ENCODE data around the gene HGF.

DNA sequence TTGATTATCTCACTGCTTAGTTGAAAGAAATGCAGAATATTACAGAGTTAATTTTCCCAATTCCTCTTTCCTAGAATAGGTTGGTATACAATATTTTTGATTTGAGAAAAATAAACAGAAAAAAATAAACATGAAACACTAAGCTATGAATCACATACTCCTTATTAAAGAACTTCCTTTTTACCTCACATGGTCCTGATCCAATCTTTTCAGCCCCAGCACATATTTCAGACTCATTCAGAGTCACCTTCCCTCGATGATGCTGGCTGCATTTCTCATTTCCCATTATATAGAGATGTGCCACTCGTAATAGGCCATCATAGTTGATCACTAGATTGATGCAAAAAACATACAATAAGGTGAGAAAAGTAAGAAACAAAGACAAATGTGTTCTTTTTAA, 64.6 kb downstream of the HGF start:
- TF ChIP-seq, protein P1, sequence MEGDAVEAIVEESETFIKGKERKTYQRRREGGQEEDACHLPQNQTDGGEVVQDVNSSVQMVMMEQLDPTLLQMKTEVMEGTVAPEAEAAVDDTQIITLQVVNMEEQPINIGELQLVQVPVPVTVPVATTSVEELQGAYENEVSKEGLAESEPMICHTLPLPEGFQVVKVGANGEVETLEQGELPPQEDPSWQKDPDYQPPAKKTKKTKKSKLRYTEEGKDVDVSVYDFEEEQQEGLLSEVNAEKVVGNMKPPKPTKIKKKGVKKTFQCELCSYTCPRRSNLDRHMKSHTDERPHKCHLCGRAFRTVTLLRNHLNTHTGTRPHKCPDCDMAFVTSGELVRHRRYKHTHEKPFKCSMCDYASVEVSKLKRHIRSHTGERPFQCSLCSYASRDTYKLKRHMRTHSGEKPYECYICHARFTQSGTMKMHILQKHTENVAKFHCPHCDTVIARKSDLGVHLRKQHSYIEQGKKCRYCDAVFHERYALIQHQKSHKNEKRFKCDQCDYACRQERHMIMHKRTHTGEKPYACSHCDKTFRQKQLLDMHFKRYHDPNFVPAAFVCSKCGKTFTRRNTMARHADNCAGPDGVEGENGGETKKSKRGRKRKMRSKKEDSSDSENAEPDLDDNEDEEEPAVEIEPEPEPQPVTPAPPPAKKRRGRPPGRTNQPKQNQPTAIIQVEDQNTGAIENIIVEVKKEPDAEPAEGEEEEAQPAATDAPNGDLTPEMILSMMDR (IDR thresholded peaks at IDR 0.05) = no peak
- no peak for TF ChIP-seq POLR2A (IDR thresholded peaks at IDR 0.05)
